Neural cell (in vitro differentiated cells): ENCODE data around the gene HLCS. TPM values are rescaled to one million over a fixed set of nuclear protein-coding genes. Genes with fewer than 3 reads are reported as not detected.

Experiments
- H2AFZ ChIP-seq: fragments of 200-600, 300-800 bp; sonication (generic), shearing (Covaris generic); 2 replicates; pipeline ENCODE4 v1.6.0; 2014; ENCODE audit warnings: low read depth, mild to moderate bottlenecking, antibody characterized with exemption, low read length, moderate library complexity
- H3F3A ChIP-seq: fragments of 200-600 bp; shearing (Covaris generic); 2 replicates; pipeline ENCODE4 v1.6.1; 2016; ENCODE audit warnings: mild to moderate bottlenecking, moderate library complexity, mixed read lengths, antibody characterized with exemption, low read length; ENCODE audit not compliant: insufficient read depth, poor library complexity, severe bottlenecking
- H3K27ac ChIP-seq: fragments of 200-600, 300-800 bp; sonication (generic), shearing (Covaris generic); 2 replicates; pipeline ENCODE4 v1.5.1; 2014; ENCODE audit warnings: mild to moderate bottlenecking, low read length, moderate library complexity
- H3K27me3 ChIP-seq: fragments of 300-800, 200-600 bp; sonication (generic), shearing (Covaris generic); 2 replicates; pipeline ENCODE4 v1.6.0; 2014; ENCODE audit warnings: mild to moderate bottlenecking, low read depth, low read length, moderate library complexity; ENCODE audit not compliant: insufficient read depth
- H3K36me3 ChIP-seq: fragments of 300-800, 200-600 bp; sonication (generic), shearing (Covaris generic); 2 replicates; pipeline ENCODE4 v1.5.1; 2014; ENCODE audit warnings: mild to moderate bottlenecking, antibody characterized with exemption, low read length, moderate library complexity; ENCODE audit not compliant: insufficient read depth
- H3K4me2 ChIP-seq: fragments of 300-800, 200-600 bp; sonication (generic), shearing (Covaris generic); 2 replicates; pipeline ENCODE4 v1.6.0; 2014; ENCODE audit warnings: mild to moderate bottlenecking, low read length
- H3K4me3 ChIP-seq: fragments of 300-800, 200-600 bp; sonication (generic), shearing (Covaris generic); 2 replicates; pipeline ENCODE4 v1.5.1; 2014; ENCODE audit warnings: mild to moderate bottlenecking, low read length, moderate library complexity
- H3K79me2 ChIP-seq: fragments of 200-600 bp; shearing (Covaris generic); replicated peaks from 2 replicates; pipeline ENCODE4 v1.6.0; 2014; ENCODE audit warnings: mild to moderate bottlenecking, low read length, moderate library complexity; ENCODE audit not compliant: insufficient read depth
- H3K9ac ChIP-seq: fragments of 300-800, 200-600 bp; sonication (generic), shearing (Covaris generic); 2 replicates; pipeline ENCODE4 v1.6.1; 2016; ENCODE audit warnings: mild to moderate bottlenecking, low read length, mixed read lengths
- H3K9me2 ChIP-seq: fragments of 200-600 bp; shearing (Covaris generic); 2 replicates; pipeline ENCODE4 v1.6.1; 2016; ENCODE audit warnings: mild to moderate bottlenecking, low read length, mixed read lengths; ENCODE audit not compliant: insufficient read depth
- H3K9me3 ChIP-seq: fragments of 200-600, 300-800 bp; sonication (generic), shearing (Covaris generic); 2 replicates; pipeline ENCODE4 v1.6.1; 2016; ENCODE audit warnings: mild to moderate bottlenecking, mixed run types, low read length, moderate library complexity, mixed read lengths
- H4K20me1 ChIP-seq: fragments of 200-600 bp; shearing (Covaris generic); 2 replicates; pipeline ENCODE4 v1.6.1; 2016; ENCODE audit warnings: mild to moderate bottlenecking, mixed run types; ENCODE audit not compliant: insufficient read depth
- EP300 ChIP-seq: fragments of 450-650 bp; conservative IDR thresholded peaks from 2 replicates; pipeline ENCODE4 v1.6.1; 2014; ENCODE audit warnings: antibody characterized with exemption, mild to moderate bottlenecking, moderate library complexity; ENCODE audit not compliant: poor library complexity, severe bottlenecking
- EZH2 ChIP-seq: fragments of 200-600, 300-800 bp; shearing (Covaris generic), sonication (generic); IDR thresholded peaks from 2 replicates; pipeline ENCODE4 v1.6.1; 2014; ENCODE audit warnings: antibody characterized with exemption, low read length, borderline replicate concordance, mild to moderate bottlenecking; ENCODE audit not compliant: insufficient read depth, poor library complexity, severe bottlenecking
- MXI1 ChIP-seq: fragments of 450-650 bp; conservative IDR thresholded peaks from 2 replicates; pipeline ENCODE4 v1.6.1; 2014; ENCODE audit warnings: antibody characterized with exemption, mild to moderate bottlenecking; ENCODE audit not compliant: poor library complexity, severe bottlenecking
- POLR2AphosphoS5 ChIP-seq: IDR thresholded peaks from 2 replicates; pipeline ENCODE4 v1.6.1; 2012
- RAD21 ChIP-seq: fragments of 450-650 bp; conservative IDR thresholded peaks from 2 replicates; pipeline ENCODE4 v1.6.1; 2014; ENCODE audit warnings: antibody characterized with exemption, mild to moderate bottlenecking, moderate library complexity
- REST ChIP-seq: IDR thresholded peaks from 2 replicates; pipeline ENCODE4 v1.6.1; 2012; ENCODE audit warnings: borderline replicate concordance
- SMC3 ChIP-seq: fragments of 450-650 bp; conservative IDR thresholded peaks from 2 replicates; pipeline ENCODE4 v1.6.1; 2014; ENCODE audit warnings: antibody characterized with exemption, mild to moderate bottlenecking, moderate library complexity; ENCODE audit not compliant: poor library complexity
- TAF1 ChIP-seq: IDR thresholded peaks from 2 replicates; pipeline ENCODE4 v1.6.1; 2012; ENCODE audit warnings: low read depth
- polyA plus RNA-seq: library from polyadenylated mRNA; depleted of rRNA; stranded (reverse); fragments of >200 nt; gene quantifications from 2 replicates; pipeline ENCODE4 v1.2.3, GENCODE V29; 2014
- TF ChIP-seq, protein P1 (sequence below): fragments of 450-650 bp; IDR thresholded peaks from 2 replicates; pipeline ENCODE4 v1.5.1; 2014; ENCODE audit warnings: antibody characterized with exemption, mild to moderate bottlenecking, moderate library complexity; ENCODE audit not compliant: poor library complexity, severe bottlenecking

The HLCS gene
- polyA plus RNA-seq, 1 donor from 2014 or later: 12.1 TPM

DNA sequence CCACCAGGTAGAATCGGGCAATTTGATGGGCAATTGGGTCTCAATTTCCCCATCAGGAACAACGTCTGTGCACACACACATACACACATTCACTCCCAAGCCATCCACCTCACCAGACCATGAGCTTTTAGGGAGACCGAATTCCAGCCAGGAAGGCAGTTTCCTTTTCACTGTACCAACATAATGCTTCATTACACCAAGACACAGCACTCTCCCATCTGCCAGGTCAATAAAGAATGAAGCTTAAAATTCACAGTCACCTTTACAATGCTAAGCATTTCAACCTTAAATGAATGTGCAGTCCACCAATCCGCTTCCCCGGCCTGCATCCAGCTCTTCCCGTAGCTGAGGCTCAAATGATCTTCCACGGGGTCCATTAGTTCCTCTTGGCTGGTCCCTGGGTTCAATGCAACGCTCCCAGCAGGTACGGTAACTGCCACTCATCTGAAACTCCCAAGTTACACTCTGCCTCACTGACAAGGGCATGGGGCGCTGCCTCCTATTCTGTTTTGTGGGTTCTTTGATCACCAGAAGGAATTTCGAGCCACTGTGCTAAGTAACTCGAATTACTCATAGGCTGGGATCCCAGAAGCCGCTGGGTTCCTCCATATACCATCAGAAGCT, 162.5 kb downstream of the HLCS start:
- Histone ChIP-seq H3K27ac (no peak overlapping the region), H4K20me1 (no peaks in the 10 kb centered on the region), H3K36me3 (no peaks in the 10 kb centered on the region), H3K9ac (no peak overlapping the region), H3K9me2 (no peaks in the 10 kb centered on the region), H3K4me3 (no peak overlapping the region), H3K4me2 (no peak overlapping the region), H3K9me3 (peaks cover 3% of the 10 kb centered on the region), H3K79me2 (no peaks in the 10 kb centered on the region), H3K27me3 (no peaks in the 10 kb centered on the region), H2AFZ (no peak overlapping the region), H3F3A (no peaks in the 10 kb centered on the region)
- TF ChIP-seq POLR2AphosphoS5 (no peak), MXI1 (no peak), TAF1 (no peak), RAD21 (no peak), SMC3 (no peak), REST (no peak), EP300 (no peak), EZH2 (no peak)
- TF ChIP-seq, protein P1, sequence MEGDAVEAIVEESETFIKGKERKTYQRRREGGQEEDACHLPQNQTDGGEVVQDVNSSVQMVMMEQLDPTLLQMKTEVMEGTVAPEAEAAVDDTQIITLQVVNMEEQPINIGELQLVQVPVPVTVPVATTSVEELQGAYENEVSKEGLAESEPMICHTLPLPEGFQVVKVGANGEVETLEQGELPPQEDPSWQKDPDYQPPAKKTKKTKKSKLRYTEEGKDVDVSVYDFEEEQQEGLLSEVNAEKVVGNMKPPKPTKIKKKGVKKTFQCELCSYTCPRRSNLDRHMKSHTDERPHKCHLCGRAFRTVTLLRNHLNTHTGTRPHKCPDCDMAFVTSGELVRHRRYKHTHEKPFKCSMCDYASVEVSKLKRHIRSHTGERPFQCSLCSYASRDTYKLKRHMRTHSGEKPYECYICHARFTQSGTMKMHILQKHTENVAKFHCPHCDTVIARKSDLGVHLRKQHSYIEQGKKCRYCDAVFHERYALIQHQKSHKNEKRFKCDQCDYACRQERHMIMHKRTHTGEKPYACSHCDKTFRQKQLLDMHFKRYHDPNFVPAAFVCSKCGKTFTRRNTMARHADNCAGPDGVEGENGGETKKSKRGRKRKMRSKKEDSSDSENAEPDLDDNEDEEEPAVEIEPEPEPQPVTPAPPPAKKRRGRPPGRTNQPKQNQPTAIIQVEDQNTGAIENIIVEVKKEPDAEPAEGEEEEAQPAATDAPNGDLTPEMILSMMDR: no peak

DNA sequence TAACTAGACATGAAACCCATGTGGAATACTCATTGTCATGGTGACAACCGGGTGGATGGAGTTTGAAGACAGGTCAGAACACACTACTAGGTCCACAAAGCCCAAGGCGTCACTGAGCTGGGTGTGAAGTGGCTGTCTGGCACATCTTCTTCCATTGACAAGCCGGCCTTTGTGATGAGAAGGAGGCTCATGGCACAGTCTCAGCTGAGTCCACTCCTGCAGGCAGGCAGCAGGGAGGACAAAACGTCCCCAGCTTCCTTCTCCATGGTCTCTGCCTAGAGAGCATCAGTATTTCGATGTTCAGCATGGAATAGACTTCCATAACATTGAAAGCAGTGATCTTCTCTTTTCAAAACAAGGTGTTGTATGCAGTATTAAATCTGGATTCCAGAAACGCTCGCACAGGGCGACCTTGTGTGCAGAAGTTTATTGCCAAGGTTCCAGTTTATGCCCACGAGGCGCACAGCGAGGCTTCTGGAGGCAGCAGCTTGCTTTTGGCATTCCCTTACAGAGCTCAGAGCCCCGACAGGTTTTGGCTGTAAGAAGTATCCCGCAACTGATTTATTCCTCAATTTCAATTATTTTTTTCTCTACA, 163.3 kb downstream of the HLCS start:
- no peak overlapping the region for H3K9ac ChIP-seq
- no peaks in the 10 kb centered on the region for H3K27me3 ChIP-seq
- H3K9me2 ChIP-seq: no peaks in the 10 kb centered on the region
- no peaks in the 10 kb centered on the region for H3K79me2 ChIP-seq
- peaks cover 5% of the 10 kb centered on the region for H3K9me3 ChIP-seq
- no peaks in the 10 kb centered on the region for H3F3A ChIP-seq
- no peaks in the 10 kb centered on the region for H3K36me3 ChIP-seq
- H3K27ac ChIP-seq: no peak overlapping the region
- H2AFZ ChIP-seq: no peak overlapping the region
- TF ChIP-seq MXI1 (no peak), EP300 (no peak), RAD21 (no peak), POLR2AphosphoS5 (no peak), TAF1 (no peak), EZH2 (no peak), REST (no peak), SMC3 (no peak)
- TF ChIP-seq, protein P1: no peak
- H3K4me2 ChIP-seq: no peak overlapping the region
- no peak overlapping the region for H3K4me3 ChIP-seq
- H4K20me1 ChIP-seq: no peaks in the 10 kb centered on the region
